Measurements from ENCODE around the gene ECE2.

The ECE2 gene

GRCh38 chr3:184320104-184320445 lies 44.3 kb downstream of the ECE2 start:
- Mint-ChIP-seq H3K36me3 (peaks cover 67% of the 10 kb centered on the region), H3K27ac (no peak overlapping the region), H3K4me1 (peaks cover 40% of the 10 kb centered on the region), H3K4me3 (no peak overlapping the region), H3K9me3 (no peaks in the 10 kb centered on the region), H3K27me3 (no peaks in the 10 kb centered on the region)
- DNase-seq, result no peak
- CTCF ChIA-PET, result no interaction called here

GRCh38 chr3:184321666-184322065 lies 45.8 kb downstream of the ECE2 start:
- H3K27me3 Mint-ChIP-seq, result no peaks in the 10 kb centered on the region
- no peak overlapping the region for H3K4me3 Mint-ChIP-seq
- peak overlapping the region; percentile 55 for H3K27ac Mint-ChIP-seq
- H3K36me3 Mint-ChIP-seq, result peaks cover 77% of the 10 kb centered on the region
- DNase-seq, result no peak
- CTCF ChIA-PET, result no interaction called here
- peaks cover 29% of the 10 kb centered on the region for H3K4me1 Mint-ChIP-seq
- H3K9me3 Mint-ChIP-seq, result no peaks in the 10 kb centered on the region

- CTCF ChIA-PET, result no interaction called here
- Mint-ChIP-seq H3K27me3 (no peaks in the 10 kb centered on the region), H3K36me3 (peaks cover 78% of the 10 kb centered on the region), H3K4me1 (peaks cover 17% of the 10 kb centered on the region), H3K4me3 (no peak overlapping the region), H3K27ac (no peak overlapping the region), H3K9me3 (no peaks in the 10 kb centered on the region)
- no peak for DNase-seq
These were observed 47.1 kb downstream of the ECE2 start for GRCh38 chr3:184322731-184323487.

GRCh38 chr3:184323696-184324095 lies 47.9 kb downstream of the ECE2 start:
- peaks cover 81% of the 10 kb centered on the region for H3K36me3 Mint-ChIP-seq
- DNase-seq, result no peak
- H3K27ac Mint-ChIP-seq, result no peak overlapping the region
- H3K9me3 Mint-ChIP-seq, result no peaks in the 10 kb centered on the region
- H3K27me3 Mint-ChIP-seq, result no peaks in the 10 kb centered on the region
- no peak overlapping the region for H3K4me3 Mint-ChIP-seq
- CTCF ChIA-PET, result no interaction called here
- peaks cover 13% of the 10 kb centered on the region for H3K4me1 Mint-ChIP-seq

- Mint-ChIP-seq H3K9me3 (no peaks in the 10 kb centered on the region), H3K27ac (no peak overlapping the region), H3K36me3 (peaks cover 86% of the 10 kb centered on the region), H3K4me1 (peaks cover 4% of the 10 kb centered on the region), H3K4me3 (no peak overlapping the region), H3K27me3 (no peaks in the 10 kb centered on the region)
- CTCF ChIA-PET, result interaction anchor here (1.0 kb wide), 1 partner anchor 99 kb away, joined by 3 read pairs; no protein-coding TSS in a partner anchor
- no peak for DNase-seq
These were observed 49.4 kb downstream of the ECE2 start for GRCh38 chr3:184325269-184325668.

- Mint-ChIP-seq H3K4me1 (peaks cover 2% of the 10 kb centered on the region), H3K4me3 (no peak overlapping the region), H3K36me3 (peaks cover 83% of the 10 kb centered on the region), H3K9me3 (no peaks in the 10 kb centered on the region), H3K27me3 (no peaks in the 10 kb centered on the region), H3K27ac (no peak overlapping the region)
- CTCF ChIA-PET, result interaction anchor here (1.1 kb wide), 1 partner anchor 46 kb away, joined by 3 read pairs; no protein-coding TSS in a partner anchor
- no peak for DNase-seq
These were observed 50.0 kb downstream of the ECE2 start for GRCh38 chr3:184325715-184326369.

DNA sequence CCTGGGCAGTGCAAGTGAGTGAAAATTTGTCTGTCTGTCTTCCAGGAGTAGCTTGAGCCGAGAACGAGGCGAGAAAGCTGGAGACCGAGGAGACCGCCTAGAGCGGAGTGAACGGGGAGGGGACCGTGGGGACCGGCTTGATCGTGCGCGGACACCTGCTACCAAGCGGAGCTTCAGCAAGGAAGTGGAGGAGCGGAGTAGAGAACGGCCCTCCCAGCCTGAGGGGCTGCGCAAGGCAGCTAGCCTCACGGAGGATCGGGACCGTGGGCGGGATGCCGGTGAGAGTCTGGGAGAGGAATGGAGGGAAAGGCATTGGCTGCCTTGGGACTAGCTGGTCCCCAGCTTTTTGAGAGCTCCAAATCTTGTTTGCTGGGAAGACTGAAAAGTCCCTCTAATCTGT lies 51.3 kb downstream of the ECE2 start:
- no peak overlapping the region for H3K4me3 Mint-ChIP-seq
- H3K4me1 Mint-ChIP-seq, result no peaks in the 10 kb centered on the region
- CTCF ChIA-PET, result interaction anchor here (0.6 kb wide), 1 partner anchor 27 kb away, joined by 3 read pairs; no protein-coding TSS in a partner anchor
- no peak for DNase-seq
- H3K27me3 Mint-ChIP-seq, result no peaks in the 10 kb centered on the region
- no peaks in the 10 kb centered on the region for H3K9me3 Mint-ChIP-seq
- peaks cover 83% of the 10 kb centered on the region for H3K36me3 Mint-ChIP-seq
- no peak overlapping the region for H3K27ac Mint-ChIP-seq

DNA sequence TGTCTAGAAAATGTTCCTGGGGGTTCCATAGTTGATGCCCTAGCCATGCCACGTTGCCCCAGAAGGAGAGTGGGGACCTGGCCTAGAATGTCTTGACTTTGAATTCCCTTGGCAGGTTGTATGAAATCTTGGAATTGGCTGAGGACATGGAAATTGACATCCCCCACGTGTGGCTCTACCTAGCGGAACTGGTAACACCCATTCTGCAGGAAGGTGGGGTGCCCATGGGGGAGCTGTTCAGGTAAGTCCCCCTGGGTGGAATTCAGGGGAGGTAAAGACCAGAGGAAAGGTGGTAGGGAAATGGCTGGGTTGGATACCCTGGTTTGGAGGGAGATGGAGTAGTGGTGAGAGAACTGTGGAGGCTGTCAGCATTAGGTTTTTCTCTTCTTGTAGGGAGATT lies 52.7 kb downstream of the ECE2 start:
- Mint-ChIP-seq H3K9me3 (no peaks in the 10 kb centered on the region), H3K27ac (no peak overlapping the region), H3K27me3 (no peaks in the 10 kb centered on the region), H3K4me1 (peaks cover 4% of the 10 kb centered on the region), H3K4me3 (no peak overlapping the region), H3K36me3 (peaks cover 84% of the 10 kb centered on the region)
- no peak for DNase-seq
- CTCF ChIA-PET, result interaction anchor here (0.9 kb wide), 1 partner anchor 25 kb away, joined by 4 read pairs; no protein-coding TSS in a partner anchor

DNA sequence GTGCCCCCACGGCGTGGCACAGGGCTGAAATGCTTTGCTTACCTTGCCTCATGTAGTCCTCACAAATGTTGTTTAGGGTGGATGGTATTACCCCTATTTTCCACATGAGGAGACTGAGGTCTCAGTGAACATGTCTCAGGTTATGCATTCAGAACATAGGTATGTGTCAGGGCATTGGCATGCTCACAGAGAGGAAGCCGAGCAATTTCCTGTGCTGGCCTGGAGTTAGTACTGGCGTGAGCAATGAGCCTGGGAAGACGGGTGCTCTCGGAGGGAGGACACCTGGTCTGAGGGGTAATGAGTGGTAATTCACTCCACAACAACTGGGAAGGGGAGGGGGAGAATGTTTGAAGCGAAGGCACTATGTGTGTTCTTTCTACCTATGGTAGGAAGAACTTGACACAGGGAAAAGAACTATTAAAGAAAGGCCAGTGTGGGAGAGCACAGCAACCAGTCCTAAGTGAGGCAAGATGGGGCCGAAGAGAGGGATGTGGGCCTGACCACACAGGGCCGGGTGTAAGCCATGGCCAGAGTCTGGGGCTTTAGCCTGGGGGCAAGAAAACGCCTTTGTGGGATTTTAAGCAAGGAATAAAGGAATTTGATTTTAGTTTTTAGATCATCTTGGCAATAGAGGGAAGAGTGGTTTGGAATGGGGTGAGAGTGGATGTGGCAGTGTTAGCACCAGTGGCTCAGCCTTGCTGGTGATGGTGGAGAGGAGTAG lies 56.7 kb downstream of the ECE2 start:
- H3K9me3 Mint-ChIP-seq, result no peaks in the 10 kb centered on the region
- peak overlapping the region; percentile 53 for H3K27ac Mint-ChIP-seq
- peaks cover 3% of the 10 kb centered on the region for H3K27me3 Mint-ChIP-seq
- no peak overlapping the region for H3K4me3 Mint-ChIP-seq
- CTCF ChIA-PET, result no interaction called here
- H3K4me1 Mint-ChIP-seq, result peaks cover 32% of the 10 kb centered on the region
- H3K36me3 Mint-ChIP-seq, result peaks cover 58% of the 10 kb centered on the region
- DNase-seq, result no peak

- Mint-ChIP-seq H3K27me3 (peaks cover 10% of the 10 kb centered on the region), H3K4me1 (peaks cover 38% of the 10 kb centered on the region), H3K4me3 (no peak overlapping the region), H3K36me3 (peaks cover 53% of the 10 kb centered on the region), H3K9me3 (no peaks in the 10 kb centered on the region), H3K27ac (peak overlapping the region; percentile 91)
- CTCF ChIA-PET, result no interaction called here
- DNase-seq, result no peak
These were observed 57.4 kb downstream of the ECE2 start for GRCh38 chr3:184333190-184333589.

- no peaks in the 10 kb centered on the region for H3K9me3 Mint-ChIP-seq
- H3K4me1 Mint-ChIP-seq, result peaks cover 38% of the 10 kb centered on the region
These were observed 57.9 kb downstream of the ECE2 start for GRCh38 chr3:184333700-184334099.

GRCh38 chr3:184334470-184335158 lies 58.8 kb downstream of the ECE2 start:
- DNase-seq, result peak; percentile 48
- peaks cover 39% of the 10 kb centered on the region for H3K36me3 Mint-ChIP-seq
- CTCF ChIA-PET, result no interaction called here
- H3K9me3 Mint-ChIP-seq, result no peaks in the 10 kb centered on the region
- H3K27me3 Mint-ChIP-seq, result peaks cover 10% of the 10 kb centered on the region
- H3K4me1 Mint-ChIP-seq, result peaks cover 38% of the 10 kb centered on the region
- peak overlapping the region; percentile 91 for H3K27ac Mint-ChIP-seq
- peak overlapping the region; percentile 18 for H3K4me3 Mint-ChIP-seq

More at GRCh38 chr3:184333700-184334099, 57.9 kb downstream of the ECE2 start:
- Mint-ChIP-seq H3K4me3 (no peak overlapping the region), H3K27ac (peak overlapping the region; percentile 91), H3K36me3 (peaks cover 48% of the 10 kb centered on the region), H3K27me3 (peaks cover 10% of the 10 kb centered on the region)
- CTCF ChIA-PET, result no interaction called here
- DNase-seq, result no peak

DNA sequence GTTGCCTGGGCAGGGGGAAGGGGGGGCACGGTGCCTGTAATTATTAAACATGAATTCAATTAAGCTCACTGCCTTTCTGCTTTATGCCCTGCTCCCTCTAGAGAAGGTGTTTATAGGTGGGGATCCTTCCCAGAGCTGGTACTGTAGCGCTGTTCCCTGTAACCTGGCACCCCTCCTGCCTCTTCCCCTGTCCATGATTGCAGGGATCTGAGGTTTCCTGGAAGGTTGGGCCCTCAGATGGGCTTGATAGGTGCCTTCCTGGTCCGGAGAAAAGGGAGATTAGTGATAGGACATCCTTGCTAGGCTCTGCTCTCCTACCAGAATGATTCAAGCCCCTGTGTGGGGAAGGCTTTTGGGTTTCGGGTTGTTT lies 59.5 kb downstream of the ECE2 start:
- CTCF ChIA-PET, result no interaction called here

More for the DNA sequence above, 59.5 kb downstream of the ECE2 start:
- no peak for DNase-seq
- H3K36me3 Mint-ChIP-seq, result peaks cover 35% of the 10 kb centered on the region
- H3K4me3 Mint-ChIP-seq, result peak overlapping the region; percentile 83
- H3K27ac Mint-ChIP-seq, result peak overlapping the region; percentile 89
- peaks cover 38% of the 10 kb centered on the region for H3K4me1 Mint-ChIP-seq
- H3K27me3 Mint-ChIP-seq, result peaks cover 10% of the 10 kb centered on the region
- H3K9me3 Mint-ChIP-seq, result no peaks in the 10 kb centered on the region

Measured in activated naive CD4-positive, alpha-beta T cell treated with anti-CD3 and anti-CD28 coated beads, Interleukin-2, amount 10 ng/mL, durations not matched to agents 7 days and 5 days (primary cell).